Prostate gland (tissue), 2 donors: ENCODE results near the gene ZNF862.

Experiments
- POLR2A ChIP-seq: fragments of 450-650 bp; IDR thresholded peaks from one replicate; pipeline ENCODE4 v1.6.1; 2016; ENCODE audit warnings: antibody characterized with exemption, mild to moderate bottlenecking
- POLR2AphosphoS5 ChIP-seq: sonication (generic); formaldehyde crosslinking; IDR thresholded peaks from one replicate; pipeline ENCODE4 v1.6.1; 2017; ENCODE audit warnings: antibody characterized with exemption
- TF ChIP-seq, protein P1 (sequence below), 4 experiments: fragments of 200-600 bp in 2 of 4; fragments of 450-650 bp in 2 of 4; sonication (generic) in 2 of 4; IDR thresholded peaks; 1 replicate in 3 of 4; 2 replicates in 1 of 4; pipeline ENCODE4 v1.5.1; 2016 to 2019; ENCODE audit warnings: antibody characterized with exemption in 4 of 4, mild to moderate bottlenecking in 2 of 4, moderate library complexity in 2 of 4

DNA sequence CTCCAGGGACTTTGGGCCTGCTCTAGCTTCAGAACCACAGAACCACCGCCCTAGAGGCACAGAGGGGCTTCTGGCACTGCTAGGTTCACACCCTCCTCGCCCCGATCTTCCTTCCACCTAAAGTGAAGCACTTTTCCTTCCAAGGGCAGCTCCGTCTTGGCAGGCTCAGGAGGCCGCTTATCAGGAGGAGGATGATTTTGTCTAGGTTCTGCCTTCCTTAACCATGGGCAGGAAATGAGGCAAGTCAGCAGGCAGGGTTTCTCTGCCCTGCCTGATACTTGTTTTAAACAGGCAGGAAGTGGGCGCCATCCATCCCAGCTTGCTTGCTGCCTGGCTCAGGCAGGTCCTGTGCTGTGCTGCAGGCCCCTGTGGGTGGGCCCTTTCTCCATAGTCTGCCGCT is 27.3 kb downstream of the ZNF862 start:
- TF ChIP-seq, protein P1, sequence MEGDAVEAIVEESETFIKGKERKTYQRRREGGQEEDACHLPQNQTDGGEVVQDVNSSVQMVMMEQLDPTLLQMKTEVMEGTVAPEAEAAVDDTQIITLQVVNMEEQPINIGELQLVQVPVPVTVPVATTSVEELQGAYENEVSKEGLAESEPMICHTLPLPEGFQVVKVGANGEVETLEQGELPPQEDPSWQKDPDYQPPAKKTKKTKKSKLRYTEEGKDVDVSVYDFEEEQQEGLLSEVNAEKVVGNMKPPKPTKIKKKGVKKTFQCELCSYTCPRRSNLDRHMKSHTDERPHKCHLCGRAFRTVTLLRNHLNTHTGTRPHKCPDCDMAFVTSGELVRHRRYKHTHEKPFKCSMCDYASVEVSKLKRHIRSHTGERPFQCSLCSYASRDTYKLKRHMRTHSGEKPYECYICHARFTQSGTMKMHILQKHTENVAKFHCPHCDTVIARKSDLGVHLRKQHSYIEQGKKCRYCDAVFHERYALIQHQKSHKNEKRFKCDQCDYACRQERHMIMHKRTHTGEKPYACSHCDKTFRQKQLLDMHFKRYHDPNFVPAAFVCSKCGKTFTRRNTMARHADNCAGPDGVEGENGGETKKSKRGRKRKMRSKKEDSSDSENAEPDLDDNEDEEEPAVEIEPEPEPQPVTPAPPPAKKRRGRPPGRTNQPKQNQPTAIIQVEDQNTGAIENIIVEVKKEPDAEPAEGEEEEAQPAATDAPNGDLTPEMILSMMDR (IDR thresholded peaks at IDR 0.05), result no peak
- TF ChIP-seq POLR2A (no peak), POLR2AphosphoS5 (no peak)
